Amygdala (tissue), 56 donors: Measurements from ENCODE around the gene CTNND2.
"Not testable (repeated sequence)": the region's sequence is repeated elsewhere in the genome, so short reads cannot be mapped to it uniquely, and the experiment has no call there.

Experiments
- DNase-seq, 56 donors: peaks; one replicate each; lab custom pipeline; 2025; lab: John Stamatoyannopoulos, UW

The CTNND2 gene

GRCh38 chr5:11415751-11416150 is 488.5 kb downstream of the CTNND2 start:
- peak in 8 of 56 donors; percentile 5 to 38 (median 19) for DNase-seq

GRCh38 chr5:11414732-11415131 is 489.5 kb downstream of the CTNND2 start:
- DNase-seq, result not testable (repeated sequence)

- DNase-seq, result no peak
Observed at GRCh38 chr5:11411621-11412020, 492.6 kb downstream of the CTNND2 start.

GRCh38 chr5:11407556-11408145 is 496.6 kb downstream of the CTNND2 start:
- peak in 17 of 56 donors; percentile 12 to 57 (median 40) for DNase-seq

GRCh38 chr5:11400316-11400715 is 503.9 kb downstream of the CTNND2 start:
- DNase-seq, result no peak

GRCh38 chr5:11398728-11399127 is 505.5 kb downstream of the CTNND2 start:
- DNase-seq, result no peak

GRCh38 chr5:11397549-11397948 is 506.7 kb downstream of the CTNND2 start:
- DNase-seq, result no peak

- DNase-seq, result no peak
Observed at GRCh38 chr5:11396917-11397316, 507.3 kb downstream of the CTNND2 start.

- no peak for DNase-seq
Observed at GRCh38 chr5:11394933-11395332, 509.3 kb downstream of the CTNND2 start.

- DNase-seq, result peak in 14 of 56 donors; percentile 14 to 55 (median 32)
Observed at GRCh38 chr5:11390291-11390767, 513.9 kb downstream of the CTNND2 start.

- peak in 4 of 56 donors; percentile 10 to 33 (median 22) for DNase-seq
Observed at GRCh38 chr5:11387382-11387781, 516.9 kb downstream of the CTNND2 start.

GRCh38 chr5:11386398-11386797 is 517.8 kb downstream of the CTNND2 start:
- no peak for DNase-seq

- DNase-seq, result peak in 45 of 56 donors; percentile 19 to 86 (median 57)
Observed at GRCh38 chr5:11385901-11386293, 518.3 kb downstream of the CTNND2 start.

- peak in 7 of 56 donors; percentile 45 to 73 (median 55) for DNase-seq
Observed at GRCh38 chr5:11385251-11385900, 518.9 kb downstream of the CTNND2 start.

GRCh38 chr5:11384441-11385250 is 519.6 kb downstream of the CTNND2 start:
- DNase-seq, result peak in 42 of 56 donors; percentile 16 to 83 (median 50)

GRCh38 chr5:11383506-11384095 is 520.6 kb downstream of the CTNND2 start:
- peak in 11 of 56 donors; percentile 3 to 50 (median 21) for DNase-seq

GRCh38 chr5:11378461-11378860 is 525.8 kb downstream of the CTNND2 start:
- no peak for DNase-seq

GRCh38 chr5:11377896-11378295 is 526.4 kb downstream of the CTNND2 start:
- no peak for DNase-seq

GRCh38 chr5:11372191-11372590 is 532.1 kb downstream of the CTNND2 start:
- DNase-seq, result no peak

- no peak for DNase-seq
Observed at GRCh38 chr5:11371021-11371420, 533.2 kb downstream of the CTNND2 start.

- no peak for DNase-seq
Observed at GRCh38 chr5:11364531-11364930, 539.7 kb downstream of the CTNND2 start.
